ENCODE results near the gene POU2F3.

POU2F3 gene

DNA sequence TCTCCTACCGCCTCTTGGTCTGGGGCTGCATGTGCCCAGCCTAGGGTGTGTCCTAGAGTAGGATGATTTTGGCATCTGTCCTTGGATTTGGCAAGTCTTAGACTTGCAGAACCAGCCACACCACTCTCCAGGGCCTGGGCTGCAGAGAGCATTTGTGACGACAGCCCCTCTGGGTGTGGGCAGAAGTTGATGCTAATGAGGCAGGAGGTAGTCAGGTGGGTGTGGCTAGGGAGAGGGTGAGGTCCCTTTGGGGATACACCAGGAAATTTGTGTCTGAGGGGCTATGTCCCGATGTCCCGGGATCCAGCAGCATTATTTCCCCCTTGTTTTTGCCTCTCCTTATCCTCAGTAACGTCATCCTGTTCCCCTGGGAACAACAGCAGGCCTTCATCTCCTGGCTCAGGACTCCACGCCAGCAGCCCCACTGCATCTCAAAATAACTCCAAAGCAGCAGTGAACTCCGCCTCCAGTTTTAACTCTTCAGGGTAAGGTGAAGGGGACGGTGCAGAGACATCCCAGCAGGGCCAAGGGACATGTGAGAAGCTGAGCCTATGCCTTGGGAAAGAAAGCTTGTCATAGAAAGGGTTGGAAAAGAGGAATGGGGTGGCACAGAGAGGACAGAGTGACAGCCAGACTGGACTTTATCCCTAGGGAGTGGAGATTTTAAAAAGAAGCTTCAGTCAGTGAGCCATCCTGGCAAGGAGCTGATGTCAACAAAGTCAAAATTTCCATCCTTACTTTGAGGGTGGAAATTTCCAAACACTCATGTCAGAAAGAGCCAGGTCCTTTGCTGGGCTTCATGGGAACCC is 77.1 kb downstream of the POU2F3 start:
- no peak for DNase-seq (ENCODE audit: low read depth in 2 of 3, low spot score in 2 of 3)

DNA sequence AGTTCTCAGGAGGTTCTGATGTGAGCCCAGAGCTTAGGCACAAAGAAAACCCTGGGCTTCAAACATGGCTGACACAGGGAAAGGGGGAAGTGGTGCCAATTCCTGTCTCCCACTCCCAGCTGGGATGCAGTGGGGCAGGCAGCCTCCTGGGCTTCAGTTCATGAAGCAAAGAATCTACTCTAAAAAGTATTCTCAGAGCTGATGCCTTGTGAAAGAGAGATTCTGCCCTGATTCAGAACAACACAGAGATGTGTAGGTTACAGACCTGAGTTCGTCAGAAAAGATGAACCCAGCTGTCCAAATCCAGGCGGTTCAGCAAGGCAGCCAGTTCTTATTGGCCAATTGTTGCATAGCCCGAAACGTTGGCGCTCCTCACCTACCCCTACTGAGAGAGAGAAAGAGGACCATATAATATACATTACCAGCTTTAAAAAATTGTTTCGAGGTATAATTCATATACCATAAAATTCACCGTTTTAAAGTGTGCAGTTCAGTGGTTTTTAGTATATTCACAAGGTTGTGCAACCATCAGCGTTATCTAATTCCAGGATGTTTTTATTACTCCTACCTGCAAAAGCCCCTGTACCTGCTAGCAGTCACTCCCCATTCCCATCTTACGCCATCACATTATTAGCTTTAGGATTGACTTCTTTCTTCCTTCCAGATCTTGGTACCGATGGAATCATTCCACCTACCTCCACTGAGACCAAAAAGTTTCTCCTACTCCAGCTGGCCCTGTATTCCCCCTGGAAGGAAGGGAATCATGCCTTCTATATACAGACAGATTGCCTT is 77.9 kb downstream of the POU2F3 start:
- DNase-seq (ENCODE audit: low read depth in 2 of 3, low spot score in 2 of 3), result no peak

DNA sequence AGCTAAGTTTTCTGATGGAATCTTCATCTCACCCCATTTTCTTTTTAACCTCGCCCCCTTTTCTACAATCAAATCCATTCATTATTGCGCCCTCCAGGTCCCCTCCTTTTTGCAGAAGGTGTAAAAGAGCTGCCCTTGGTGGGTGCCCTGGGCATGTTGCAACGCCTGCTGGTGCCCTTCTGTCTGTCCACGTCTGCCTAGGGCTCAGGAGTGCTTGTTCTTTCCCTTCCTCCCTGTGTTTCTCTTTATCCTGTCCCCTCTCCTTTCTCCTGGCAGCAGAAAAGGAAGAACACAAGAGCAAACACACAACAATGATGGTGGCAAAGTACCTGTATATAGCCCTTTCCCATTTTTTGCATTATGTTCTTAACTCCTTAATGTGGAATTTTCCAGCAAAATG is 79.0 kb downstream of the POU2F3 start:
- DNase-seq (ENCODE audit: low read depth in 2 of 3, low spot score in 2 of 3), result no peak

DNA sequence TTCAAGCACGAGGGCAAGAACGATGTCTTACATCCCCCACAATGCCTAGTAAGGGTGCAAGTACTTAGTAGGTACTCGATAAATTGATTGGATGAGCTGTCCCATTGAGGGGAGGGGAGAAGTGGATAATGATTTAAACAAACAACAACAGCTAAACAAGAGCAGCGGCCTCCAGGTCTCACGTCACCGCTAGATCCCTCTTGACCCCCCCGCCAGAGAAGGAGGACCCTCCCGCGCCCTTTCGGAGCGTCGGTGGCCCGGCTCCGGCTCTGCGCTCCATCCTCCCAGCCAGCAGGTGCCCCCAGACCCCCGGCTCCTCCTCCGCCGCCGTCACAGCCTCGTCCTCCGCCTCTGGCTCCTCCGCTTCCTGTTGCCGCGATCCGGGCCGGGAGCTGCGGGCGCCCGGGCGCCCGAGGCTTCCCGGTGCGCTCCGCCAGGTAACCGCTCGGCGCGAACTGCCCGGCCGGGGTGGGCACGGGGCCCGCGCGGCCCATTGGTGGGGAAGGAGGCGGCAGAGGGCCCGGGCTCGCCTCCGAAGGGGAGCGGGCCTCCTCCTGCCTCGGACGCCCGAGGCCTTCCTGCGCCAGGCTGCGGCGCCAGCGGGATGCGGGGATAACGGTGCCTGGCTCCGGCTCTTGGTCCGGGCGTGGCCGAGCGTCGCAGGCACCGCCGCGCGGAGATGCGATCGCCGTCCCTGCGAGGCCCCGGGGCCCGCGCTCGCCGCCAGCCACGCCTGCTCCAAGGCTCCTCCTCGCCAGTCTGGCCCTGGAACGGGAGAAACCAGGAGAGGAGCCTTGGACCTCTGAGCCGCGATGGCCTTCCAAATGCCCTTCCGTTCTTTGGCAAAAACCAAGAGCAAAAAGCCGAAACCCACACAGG is 85.2 kb downstream of the POU2F3 start, which contains the start of gene TLCD5:
Gene TLCD5, plus strand, starts transcription at position 368 of the 879 bp plus-strand sequence. CDS start 2,143 bp downstream, outside the sequence.
- DNase-seq (ENCODE audit: low read depth in 2 of 3, low spot score in 2 of 3), result no peak

DNA sequence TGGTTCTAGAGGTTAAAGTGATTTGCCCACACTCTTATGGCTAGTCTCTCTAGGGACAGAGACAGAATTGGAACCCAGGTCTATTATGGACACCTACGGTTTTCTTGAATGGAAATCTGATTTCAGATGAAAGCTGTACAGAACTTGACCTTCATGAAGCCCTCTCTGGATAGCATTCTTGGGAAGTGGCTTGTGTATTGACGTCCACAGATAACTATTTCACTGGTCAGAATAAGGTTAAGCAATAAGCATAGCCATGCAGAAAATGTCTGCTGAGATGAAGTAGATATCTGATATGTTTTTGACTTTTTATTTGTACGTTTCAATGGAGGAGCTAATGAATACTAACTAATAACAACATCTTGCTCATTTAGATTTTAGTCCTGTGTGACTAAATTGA is 86.3 kb downstream of the POU2F3 start:
- no peak for DNase-seq (ENCODE audit: low read depth in 2 of 3, low spot score in 2 of 3)

DNA sequence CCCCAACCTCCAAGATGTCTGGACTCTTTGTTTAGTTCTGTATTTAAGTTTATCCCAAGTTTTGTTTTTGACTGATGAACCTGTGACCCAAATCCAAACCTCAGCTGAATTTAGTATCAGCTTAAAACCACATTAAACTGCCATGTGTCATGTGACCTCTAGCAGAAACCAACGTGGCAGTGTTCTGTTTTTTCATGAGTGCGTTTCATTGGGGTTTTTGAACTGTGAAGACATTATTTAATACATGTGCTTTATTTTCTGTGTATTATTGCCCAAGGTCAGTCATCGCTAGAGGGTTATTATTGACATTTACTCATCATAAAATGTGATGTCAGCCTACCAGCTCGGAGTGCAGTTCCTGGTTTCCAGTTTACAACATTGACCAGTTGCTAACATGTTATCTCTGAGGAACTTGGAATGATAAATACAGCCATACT is 86.9 kb downstream of the POU2F3 start:
- DNase-seq (ENCODE audit: low read depth in 2 of 3, low spot score in 2 of 3), result no peak

DNA sequence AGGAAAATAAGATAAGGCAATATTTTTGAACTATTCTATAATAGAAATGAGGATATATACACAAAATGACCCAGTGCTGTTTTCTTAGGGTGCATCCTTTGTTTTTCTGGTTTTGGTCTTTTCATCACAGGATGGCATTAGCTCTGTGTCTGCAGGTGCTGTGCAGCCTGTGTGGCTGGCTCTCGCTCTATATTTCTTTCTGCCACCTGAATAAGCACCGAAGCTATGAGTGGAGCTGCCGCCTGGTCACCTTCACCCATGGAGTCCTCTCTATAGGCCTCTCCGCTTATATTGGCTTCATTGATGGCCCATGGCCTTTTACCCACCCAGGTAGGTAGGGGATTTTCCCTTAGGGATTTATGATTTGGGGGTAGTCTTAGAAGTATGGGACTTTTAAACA is 87.4 kb downstream of the POU2F3 start:
- no peak for DNase-seq (ENCODE audit: low read depth in 2 of 3, low spot score in 2 of 3)

DNA sequence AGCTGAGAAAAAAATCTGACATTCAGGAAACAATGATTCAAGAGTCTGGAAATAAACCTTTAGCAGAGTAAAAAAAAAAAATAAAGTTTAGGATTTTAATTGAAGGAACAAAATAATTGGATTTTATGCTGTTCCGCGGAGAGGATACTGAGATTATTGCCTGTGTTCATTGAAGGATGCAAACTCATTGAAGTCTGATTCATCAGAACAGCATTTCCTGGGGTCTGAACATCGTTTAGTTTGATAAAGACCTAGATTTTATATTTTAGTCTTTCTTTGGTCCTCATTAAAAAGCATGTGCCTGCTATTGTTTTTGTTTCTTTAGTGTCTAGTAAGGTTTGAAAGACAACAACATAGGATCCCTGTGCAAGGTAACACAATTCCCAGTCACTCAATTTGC is 89.6 kb downstream of the POU2F3 start:
- DNase-seq (ENCODE audit: low read depth in 2 of 3, low spot score in 2 of 3), result no peak

DNA sequence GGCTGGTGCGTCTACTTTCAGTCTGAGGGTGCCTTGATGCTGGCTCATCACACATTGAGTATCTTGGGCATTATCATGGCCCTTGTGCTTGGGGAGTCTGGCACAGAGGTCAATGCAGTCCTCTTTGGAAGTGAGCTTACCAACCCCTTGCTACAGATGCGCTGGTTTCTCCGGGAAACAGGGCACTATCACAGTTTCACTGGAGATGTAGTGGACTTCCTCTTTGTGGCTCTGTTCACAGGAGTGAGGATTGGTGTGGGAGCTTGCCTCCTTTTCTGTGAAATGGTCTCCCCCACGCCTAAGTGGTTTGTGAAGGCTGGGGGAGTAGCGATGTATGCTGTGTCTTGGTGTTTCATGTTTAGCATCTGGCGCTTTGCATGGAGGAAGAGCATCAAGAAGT is 90.1 kb downstream of the POU2F3 start:
- no peak for DNase-seq (ENCODE audit: low read depth in 2 of 3, low spot score in 2 of 3)

DNA sequence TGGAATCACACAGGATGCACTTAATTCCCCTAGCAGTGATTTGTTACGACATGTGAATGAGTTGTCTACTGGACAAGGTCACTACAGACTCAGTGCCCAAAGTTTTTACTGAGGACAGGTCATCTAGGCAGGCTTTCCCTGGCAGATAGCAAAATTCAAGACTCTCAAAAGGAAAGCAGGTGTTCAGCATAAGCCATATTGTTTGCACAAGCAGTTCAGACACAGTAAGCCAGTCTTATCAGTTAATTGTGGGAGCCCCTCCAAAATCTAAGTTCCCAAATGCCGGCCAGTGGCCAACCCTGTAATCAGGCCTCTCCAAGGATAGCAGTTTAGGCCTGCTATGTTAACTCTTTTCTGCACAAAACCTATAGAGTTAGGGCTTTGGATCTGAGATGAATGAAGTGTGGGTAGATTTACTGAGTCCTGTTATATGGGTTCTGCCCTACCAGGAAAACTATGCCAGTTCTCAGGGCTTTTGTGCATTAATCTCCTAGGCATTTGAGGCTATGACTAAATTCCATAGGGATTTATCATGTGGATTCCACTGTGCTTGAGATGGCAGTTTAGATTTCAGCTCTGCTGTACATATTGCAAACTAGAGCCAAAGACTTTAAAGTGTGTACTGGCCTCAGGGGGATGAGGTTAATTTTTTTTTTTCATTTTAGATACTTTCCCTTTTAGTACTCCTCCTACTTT is 91.5 kb downstream of the POU2F3 start:
- no peak for DNase-seq (ENCODE audit: low read depth in 2 of 3, low spot score in 2 of 3)

DNA sequence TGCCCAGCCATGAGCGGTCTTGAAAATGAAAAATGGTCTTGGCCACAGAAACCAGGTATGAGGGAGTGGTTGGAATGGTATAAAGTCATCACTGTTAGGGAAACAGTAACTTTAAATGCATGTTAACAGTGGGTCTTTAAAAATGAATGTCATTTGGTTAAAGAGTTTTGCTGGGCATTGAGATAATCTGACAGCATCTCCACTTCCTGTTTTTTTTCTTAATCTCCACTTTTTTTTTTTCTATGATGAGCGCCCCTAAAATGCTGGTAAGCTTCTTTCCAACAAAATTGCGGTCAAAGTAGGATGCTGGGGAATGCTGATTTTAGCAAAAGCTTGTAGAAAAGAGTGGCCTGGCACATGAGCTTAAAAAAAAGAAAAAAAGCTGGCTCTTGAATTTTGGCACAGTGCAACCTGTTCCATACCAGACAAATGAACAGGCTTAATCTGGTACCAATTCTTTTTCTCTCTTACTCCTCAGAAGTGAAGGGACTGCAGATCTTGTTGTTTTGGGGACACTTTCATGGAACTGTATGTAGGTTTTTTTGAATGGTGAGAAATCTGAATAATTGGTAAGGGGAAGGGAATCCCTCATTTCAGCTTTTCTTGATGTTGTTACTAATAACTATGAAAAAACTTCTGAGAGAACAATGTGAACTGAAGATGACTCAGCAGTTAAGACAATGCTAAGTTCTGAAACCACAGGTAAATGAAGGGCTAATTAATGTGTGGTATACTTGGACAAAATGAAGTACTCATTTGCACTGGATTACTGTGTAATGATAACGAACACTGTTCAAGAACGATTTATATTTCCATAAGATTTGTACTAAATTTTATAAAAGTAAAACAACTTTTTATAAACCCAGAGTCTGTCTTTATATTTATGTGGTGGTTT is 93.1 kb downstream of the POU2F3 start:
- DNase-seq (ENCODE audit: low read depth in 2 of 3, low spot score in 2 of 3), result no peak

DNA sequence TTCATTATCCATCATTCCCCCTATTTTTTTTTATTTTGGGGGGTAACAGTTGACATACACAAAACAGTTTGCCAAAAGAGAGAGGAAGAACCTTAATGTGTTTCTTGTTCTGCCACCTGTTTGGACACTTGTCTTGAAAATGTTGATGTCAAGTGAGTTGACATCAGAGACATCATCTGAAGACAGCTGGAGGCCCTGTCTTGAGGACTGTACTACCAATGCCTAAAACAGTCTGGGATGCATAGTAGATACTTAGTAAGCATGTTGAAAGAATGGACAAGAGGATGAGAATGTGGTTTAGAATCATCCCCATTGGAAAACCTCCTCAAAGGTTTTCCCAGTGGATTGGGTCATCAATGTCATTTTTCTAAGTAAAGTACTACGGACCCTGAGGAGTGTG is 93.9 kb downstream of the POU2F3 start:
- DNase-seq (ENCODE audit: low read depth in 2 of 3, low spot score in 2 of 3), result no peak

DNA sequence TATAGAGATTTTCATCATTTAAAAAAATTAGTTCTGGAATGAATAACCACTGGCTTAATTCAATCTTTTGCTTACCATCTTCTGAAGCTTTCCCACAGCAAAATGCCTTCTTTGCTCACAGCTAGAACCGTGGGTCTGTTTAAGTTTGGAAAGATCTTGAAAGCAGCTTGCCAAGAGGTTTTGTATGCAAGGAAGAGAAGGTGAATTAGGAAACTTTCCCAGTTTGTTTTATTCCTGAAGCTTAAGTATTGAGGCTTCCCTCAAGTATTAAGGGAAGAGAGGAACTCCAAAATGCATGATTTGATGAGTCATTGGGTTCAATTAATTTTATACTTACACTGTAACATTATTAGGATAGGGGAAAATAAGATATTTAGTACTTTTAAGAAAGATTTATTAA is 94.4 kb downstream of the POU2F3 start:
- DNase-seq (ENCODE audit: low read depth in 2 of 3, low spot score in 2 of 3), result no peak

DNA sequence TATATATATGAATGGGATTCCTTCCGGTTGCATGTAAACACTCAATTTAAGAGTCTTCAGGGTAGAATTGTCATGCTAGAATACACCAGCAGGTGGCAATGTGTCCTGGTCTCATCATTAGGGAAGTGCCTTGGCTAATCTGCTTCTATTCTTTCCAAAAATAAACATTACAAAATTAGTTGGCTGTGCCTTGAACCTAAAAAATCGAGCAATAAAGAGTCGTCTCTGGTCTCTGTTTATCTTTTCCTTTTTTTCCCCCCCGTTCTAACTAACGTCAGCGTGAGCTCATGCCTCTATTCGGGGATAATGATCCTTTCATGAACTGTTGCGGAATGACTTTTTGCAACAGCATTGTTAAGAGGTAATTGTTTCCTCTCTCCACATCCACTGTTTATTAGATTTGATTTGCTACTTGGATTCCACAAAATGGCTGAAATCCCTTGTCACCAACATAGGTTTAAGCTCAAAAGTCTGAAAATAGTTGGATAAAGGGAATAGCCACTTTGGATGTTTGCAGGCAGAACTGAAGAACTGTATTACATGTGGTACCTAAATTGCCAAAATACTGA is 95.0 kb downstream of the POU2F3 start:
- peak in 1 of 3 experiments; percentile 17 for DNase-seq (ENCODE audit: low read depth in 2 of 3, low spot score in 2 of 3)

DNA sequence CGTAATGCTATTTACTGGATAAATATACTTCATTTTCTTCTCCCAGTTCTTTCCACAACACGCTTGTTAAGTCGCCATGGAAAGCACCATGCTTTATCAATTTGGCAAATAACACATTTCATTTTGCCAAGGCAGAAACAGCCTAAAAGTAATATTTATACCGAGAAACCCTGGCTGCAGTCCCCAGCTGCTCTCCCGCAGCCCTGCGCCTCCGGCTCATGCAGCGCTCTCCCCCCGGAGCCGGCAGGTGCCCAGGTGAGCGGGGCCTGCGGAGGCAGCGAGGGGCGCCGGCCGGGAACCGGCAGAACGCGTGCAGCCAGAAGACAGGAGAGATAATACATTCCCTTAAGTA is 95.6 kb downstream of the POU2F3 start:
- DNase-seq (ENCODE audit: low read depth in 2 of 3, low spot score in 2 of 3), result peak in 1 of 3 experiments; percentile 21

DNA sequence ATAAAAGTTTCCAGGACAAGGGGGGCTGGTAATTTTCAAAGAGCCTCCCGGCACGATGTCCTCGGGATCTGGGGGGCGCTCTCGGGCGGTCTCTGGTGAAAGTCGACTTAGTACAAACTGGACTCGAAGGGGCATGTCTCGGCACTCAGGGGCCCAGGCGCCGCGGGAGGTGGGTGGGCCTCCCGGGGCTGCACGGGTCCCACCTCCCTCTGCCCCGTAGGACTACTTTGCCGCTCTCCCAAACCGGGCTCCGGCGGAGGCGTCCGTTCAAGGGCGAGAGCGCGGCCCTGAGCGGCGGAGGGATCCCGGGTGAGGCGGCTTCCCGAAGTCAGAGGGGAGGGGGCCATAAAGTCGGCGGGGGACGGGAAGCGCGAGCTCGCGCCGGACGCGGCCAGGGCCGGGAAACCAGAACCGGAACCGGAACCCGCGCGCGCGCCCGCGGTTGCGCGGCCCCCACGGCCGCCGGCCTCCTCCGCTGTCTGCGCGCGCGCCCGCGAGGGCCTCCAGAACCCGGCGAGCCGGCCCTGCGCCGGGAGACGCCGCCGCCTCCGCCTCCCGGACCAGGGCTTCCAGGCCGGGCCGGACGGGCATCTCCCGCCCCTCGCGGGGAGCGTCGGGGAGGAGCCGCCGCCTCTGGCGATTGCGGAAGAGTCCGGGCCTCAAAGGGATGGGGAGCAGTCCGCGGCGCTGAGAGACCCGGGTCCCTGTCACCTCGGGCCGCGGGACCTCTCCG is 96.1 kb downstream of the POU2F3 start, which contains the start of gene ARHGEF12:
Gene ARHGEF12, plus strand, starts transcription at position 506 of the 733 bp plus-strand sequence. CDS start 831 bp downstream, outside the sequence.
- peak; percentile 63 to 77 (median 67) for DNase-seq (ENCODE audit: low read depth in 2 of 3, low spot score in 2 of 3)

DNA sequence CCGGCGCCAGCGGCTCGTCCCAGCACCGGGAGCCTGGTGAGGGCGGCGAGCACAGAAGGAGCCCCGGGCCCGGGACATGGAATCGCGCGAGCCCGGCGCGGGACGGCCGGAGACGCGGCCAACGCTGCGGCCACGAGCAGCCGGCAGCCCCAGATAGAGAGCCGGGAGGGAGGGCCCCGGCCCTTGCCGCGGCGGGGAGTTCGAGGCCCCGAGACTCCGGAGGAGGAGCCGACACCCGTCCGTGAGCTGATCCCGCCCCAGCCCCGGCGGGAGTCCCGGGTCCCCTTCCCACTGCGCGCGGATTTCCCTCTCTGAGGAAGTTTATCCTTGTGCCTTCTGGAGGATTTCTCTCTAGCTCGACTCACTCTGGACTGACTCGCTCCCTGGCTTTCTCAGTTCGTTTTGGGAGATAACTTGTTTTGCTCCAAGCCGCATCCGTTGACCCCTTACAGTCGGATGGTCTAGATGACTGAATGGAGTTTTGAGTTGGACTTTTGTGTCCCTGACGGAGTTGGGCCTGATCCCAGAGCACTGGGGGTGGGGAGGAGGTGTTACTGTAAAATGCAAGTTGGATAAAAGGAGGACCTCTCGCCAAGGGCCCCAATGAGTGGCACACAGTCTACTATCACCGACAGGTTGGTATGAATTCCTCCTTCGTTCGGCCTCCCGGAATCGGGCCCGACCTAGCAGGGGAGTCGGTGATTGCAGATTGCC is 96.9 kb downstream of the POU2F3 start:
- DNase-seq (ENCODE audit: low read depth in 2 of 3, low spot score in 2 of 3), result peak in 2 of 3 experiments; percentile 20 to 29

Data from activated CD8-positive, alpha-beta memory T cell treated with anti-CD3 and anti-CD28 coated beads for 48 hours (primary cell).